ENCODE results near the gene AKAP3. TPM values are rescaled to one million over a fixed set of nuclear protein-coding genes. Genes with fewer than 3 reads are reported as not detected.

The AKAP3 gene
- total RNA-seq, 1 donor from 2014 or later: 2.8 TPM

- intact Hi-C loops (cut with DNase I): no loop called here
- no peak overlapping the region for H3K4me3 ChIP-seq
- no peak for TF ChIP-seq CTCF (IDR thresholded peaks at IDR 0.05)
Measured at GRCh38 chr12:4587108-4587507, 61.7 kb downstream of the AKAP3 start.

GRCh38 chr12:4586500-4586899, 62.4 kb downstream of the AKAP3 start:
- Histone ChIP-seq H3K4me3 (no peak overlapping the region), H3K27ac (no peak overlapping the region), H3K36me3 (no peaks in the 10 kb centered on the region), H3K9me3 (no peaks in the 10 kb centered on the region), H3K27me3 (no peaks in the 10 kb centered on the region), H3K4me1 (no peaks in the 10 kb centered on the region)
- intact Hi-C loops (cut with DNase I): no loop called here
- no peak for TF ChIP-seq CTCF (IDR thresholded peaks at IDR 0.05)
- no peak for DNase-seq (ENCODE audit: low spot score in 2 of 2)

More at GRCh38 chr12:4587108-4587507, 61.7 kb downstream of the AKAP3 start:
- no peaks in the 10 kb centered on the region for H3K9me3 ChIP-seq
- no peaks in the 10 kb centered on the region for H3K27me3 ChIP-seq
- no peaks in the 10 kb centered on the region for H3K4me1 ChIP-seq
- no peak for DNase-seq (ENCODE audit: low spot score in 2 of 2)
- H3K27ac ChIP-seq: no peak overlapping the region
- H3K36me3 ChIP-seq: no peaks in the 10 kb centered on the region

- intact Hi-C loops (cut with DNase I): no loop called here
- DNase-seq (ENCODE audit: low spot score in 2 of 2): no peak
- TF ChIP-seq CTCF (IDR thresholded peaks at IDR 0.05): no peak
- H3K27ac ChIP-seq: no peak overlapping the region
- H3K4me3 ChIP-seq: no peak overlapping the region
- H3K9me3 ChIP-seq: no peaks in the 10 kb centered on the region
- H3K27me3 ChIP-seq: no peaks in the 10 kb centered on the region
- H3K4me1 ChIP-seq: no peaks in the 10 kb centered on the region
- H3K36me3 ChIP-seq: no peaks in the 10 kb centered on the region
Measured at GRCh38 chr12:4584896-4585295, 64.0 kb downstream of the AKAP3 start.

GRCh38 chr12:4584281-4584680, 64.6 kb downstream of the AKAP3 start:
- Histone ChIP-seq H3K4me1 (no peaks in the 10 kb centered on the region), H3K4me3 (no peak overlapping the region), H3K36me3 (no peaks in the 10 kb centered on the region), H3K27me3 (no peaks in the 10 kb centered on the region), H3K27ac (no peak overlapping the region), H3K9me3 (no peaks in the 10 kb centered on the region)
- intact Hi-C loops (cut with DNase I): no loop called here
- no peak for TF ChIP-seq CTCF (IDR thresholded peaks at IDR 0.05)
- no peak for DNase-seq (ENCODE audit: low spot score in 2 of 2)

- no peak for DNase-seq (ENCODE audit: low spot score in 2 of 2)
- no peak for TF ChIP-seq CTCF (IDR thresholded peaks at IDR 0.05)
- no peak overlapping the region for H3K4me3 ChIP-seq
- H3K27me3 ChIP-seq: no peaks in the 10 kb centered on the region
- H3K4me1 ChIP-seq: no peaks in the 10 kb centered on the region
- no peak overlapping the region for H3K27ac ChIP-seq
- no peaks in the 10 kb centered on the region for H3K9me3 ChIP-seq
- intact Hi-C loops (cut with DNase I): no loop called here
- H3K36me3 ChIP-seq: no peaks in the 10 kb centered on the region
Measured at GRCh38 chr12:4580281-4580688, 68.6 kb downstream of the AKAP3 start.

Data from ascending aorta (tissue), 2 donors.